ENCODE results near the gene SPATS2L.
"Not testable (repeated sequence)": the region's sequence is repeated elsewhere in the genome, so short reads cannot be mapped to it uniquely, and the experiment has no call there.

Gene SPATS2L

GRCh38 chr2:200320991-200321390 is 14.5 kb downstream of the SPATS2L start:
- ATAC-seq (no peak), DNase-seq (no peak)

GRCh38 chr2:200321780-200322534 is 15.5 kb downstream of the SPATS2L start:
- ATAC-seq, result no peak
- DNase-seq, result no peak

- no peak for DNase-seq
- no peak for ATAC-seq
Observed at GRCh38 chr2:200322607-200323006, 16.1 kb downstream of the SPATS2L start.

GRCh38 chr2:200324362-200324761 is 17.9 kb downstream of the SPATS2L start:
- DNase-seq (no peak), ATAC-seq (no peak)

- ATAC-seq (no peak), DNase-seq (no peak)
Observed at GRCh38 chr2:200329384-200329783, 22.9 kb downstream of the SPATS2L start.

- no peak for ATAC-seq
- DNase-seq, result no peak
Observed at GRCh38 chr2:200329798-200330197, 23.3 kb downstream of the SPATS2L start.

- DNase-seq, result no peak
- ATAC-seq, result no peak
Observed at GRCh38 chr2:200330351-200331060, 24.0 kb downstream of the SPATS2L start.

- no peak for DNase-seq
- ATAC-seq, result no peak
Observed at GRCh38 chr2:200331061-200331400, 24.5 kb downstream of the SPATS2L start.

- no peak for ATAC-seq
- DNase-seq, result no peak
Observed at GRCh38 chr2:200335657-200336056, 29.2 kb downstream of the SPATS2L start.

- DNase-seq (no peak), ATAC-seq (no peak)
Observed at GRCh38 chr2:200336980-200337615, 30.6 kb downstream of the SPATS2L start.

- DNase-seq, result no peak
- ATAC-seq, result no peak
Observed at GRCh38 chr2:200337621-200338020, 31.1 kb downstream of the SPATS2L start.

GRCh38 chr2:200338692-200339091 is 32.2 kb downstream of the SPATS2L start:
- DNase-seq, result no peak
- ATAC-seq, result no peak

GRCh38 chr2:200340508-200341224 is 34.2 kb downstream of the SPATS2L start:
- ATAC-seq, result no peak

GRCh38 chr2:200341376-200341775 is 34.9 kb downstream of the SPATS2L start:
- ATAC-seq, result no peak
- DNase-seq, result no peak

More at GRCh38 chr2:200340508-200341224, 34.2 kb downstream of the SPATS2L start:
- no peak for DNase-seq

GRCh38 chr2:200342235-200342634 is 35.7 kb downstream of the SPATS2L start:
- ATAC-seq (no peak), DNase-seq (no peak)

- DNase-seq (no peak), ATAC-seq (no peak)
Observed at GRCh38 chr2:200342654-200343053, 36.2 kb downstream of the SPATS2L start.

GRCh38 chr2:200344202-200344601 is 37.7 kb downstream of the SPATS2L start:
- ATAC-seq, result not testable (repeated sequence)

GRCh38 chr2:200345975-200346374 is 39.5 kb downstream of the SPATS2L start:
- DNase-seq, result no peak
- no peak for ATAC-seq

More at GRCh38 chr2:200344202-200344601, 37.7 kb downstream of the SPATS2L start:
- not testable (repeated sequence) for DNase-seq

GRCh38 chr2:200347301-200347700 is 40.8 kb downstream of the SPATS2L start:
- no peak for DNase-seq
- no peak for ATAC-seq

- DNase-seq (no peak), ATAC-seq (no peak)
Observed at GRCh38 chr2:200348897-200349563, 42.5 kb downstream of the SPATS2L start.

GRCh38 chr2:200349868-200350267 is 43.4 kb downstream of the SPATS2L start:
- DNase-seq, result no peak
- ATAC-seq, result no peak

- no peak for DNase-seq
Observed at GRCh38 chr2:200350850-200351285, 44.4 kb downstream of the SPATS2L start.

More at GRCh38 chr2:200350850-200351285, 44.4 kb downstream of the SPATS2L start:
- ATAC-seq, result no peak
